HepG2 (cell line): Measurements from ENCODE around the gene UTS2R. TPM values are rescaled to one million over a fixed set of nuclear protein-coding genes. Genes with fewer than 3 reads are reported as not detected.

ENCODE experiments used
- AKAP8 ChIP-seq: sonication (generic); formaldehyde crosslinking; IDR thresholded peaks from 2 replicates; pipeline ENCODE4 v1.5.1; 2020; ENCODE audit warnings: mild to moderate bottlenecking, missing genetic modification reagents
- EP300 ChIP-seq, 3 experiments: sonication (generic) in 1 of 3; formaldehyde crosslinking in 1 of 3; IDR thresholded peaks; 2 replicates each; pipeline versions ENCODE4 v1.5.1 to v1.6.1; 2011 to 2020; ENCODE audit warnings: low read depth in 2 of 3, low read length in 2 of 3, borderline replicate concordance in 1 of 3, improper control_type of control experiment in 1 of 3, mild to moderate bottlenecking in 1 of 3, missing genetic modification reagents in 1 of 3, moderate library complexity in 1 of 3
- MLXIP ChIP-seq: sonication (generic); formaldehyde crosslinking; IDR thresholded peaks from 2 replicates; pipeline ENCODE4 v1.9.0; 2021; ENCODE audit warnings: missing genetic modification reagents, borderline replicate concordance
- PBX3 ChIP-seq: sonication (generic); formaldehyde crosslinking; IDR thresholded peaks from 2 replicates; pipeline ENCODE4 v1.8.1; 2023; ENCODE audit warnings: missing genetic modification reagents, inconsistent platforms, borderline replicate concordance
- RBAK ChIP-seq: sonication (generic); formaldehyde crosslinking; IDR thresholded peaks from 2 replicates; pipeline ENCODE4 v1.5.1; 2020; ENCODE audit warnings: mild to moderate bottlenecking, missing genetic modification reagents
- SIX1 ChIP-seq: sonication (generic); formaldehyde crosslinking; IDR thresholded peaks from 2 replicates; pipeline ENCODE4 v1.4.0; 2020; ENCODE audit warnings: missing genetic modification reagents, borderline replicate concordance
- STAG1 ChIP-seq: sonication (generic); formaldehyde crosslinking; IDR thresholded peaks from 2 replicates; pipeline ENCODE4 v1.4.0; 2020; ENCODE audit warnings: missing genetic modification reagents
- ZBTB39 ChIP-seq: sonication (generic); formaldehyde crosslinking; IDR thresholded peaks from 2 replicates; pipeline ENCODE4 v1.5.0; 2020; ENCODE audit warnings: missing genetic modification reagents
- ZFYVE20 ChIP-seq: sonication (generic); formaldehyde crosslinking; IDR thresholded peaks from 2 replicates; pipeline ENCODE4 v1.8.0; 2023; ENCODE audit warnings: low read depth, mild to moderate bottlenecking, moderate library complexity, missing genetic modification reagents, borderline replicate concordance
- ZIK1 ChIP-seq: sonication (generic); formaldehyde crosslinking; IDR thresholded peaks from 2 replicates; pipeline ENCODE4 v1.5.0; 2020; ENCODE audit warnings: mild to moderate bottlenecking, low read depth, missing genetic modification reagents, borderline replicate concordance
- ZNF30 ChIP-seq: sonication (generic); formaldehyde crosslinking; IDR thresholded peaks from 2 replicates; pipeline ENCODE4 v1.5.0; 2020; ENCODE audit warnings: mild to moderate bottlenecking, missing genetic modification reagents
- ZNF44 ChIP-seq: sonication (generic); formaldehyde crosslinking; IDR thresholded peaks from 2 replicates; pipeline ENCODE4 v1.5.1; 2020; ENCODE audit warnings: mild to moderate bottlenecking, missing genetic modification reagents
- ZNF704 ChIP-seq: sonication (generic); formaldehyde crosslinking; IDR thresholded peaks from 2 replicates; pipeline ENCODE4 v1.8.1; 2023; ENCODE audit warnings: mild to moderate bottlenecking, inconsistent platforms, moderate library complexity, missing genetic modification reagents, borderline replicate concordance
- ZNF800 ChIP-seq: sonication (generic); formaldehyde crosslinking; IDR thresholded peaks from 2 replicates; pipeline ENCODE4 v1.4.0; 2020; ENCODE audit warnings: missing genetic modification reagents
- ZNF816 ChIP-seq: sonication (generic); formaldehyde crosslinking; IDR thresholded peaks from 2 replicates; pipeline ENCODE4 v1.8.0; 2022; ENCODE audit warnings: missing genetic modification reagents, mild to moderate bottlenecking, borderline replicate concordance
- ZNF83 ChIP-seq: sonication (generic); formaldehyde crosslinking; IDR thresholded peaks from 2 replicates; pipeline ENCODE4 v1.4.0; 2020; ENCODE audit warnings: missing genetic modification reagents, mild to moderate bottlenecking, borderline replicate concordance
- ZNF883 ChIP-seq: sonication (generic); formaldehyde crosslinking; IDR thresholded peaks from 2 replicates; pipeline ENCODE4 v1.5.1; 2020; ENCODE audit warnings: mild to moderate bottlenecking, missing genetic modification reagents; ENCODE audit errors: not compliant biosample characterization
- polyA plus RNA-seq, 8 experiments: library from polyadenylated mRNA; depleted of rRNA in 3 of 8; stranded (reverse) in 7 of 8; unstranded in 1 of 8; fragments of >200 nt; fragmentation: Illumina TruSeq in 4 of 8; extraction: Trizol in 4 of 8; gene quantifications; 2 replicates each; pipeline versions ENCODE4 v1.2.1 to v1.2.3, GENCODE V29; 2011 to 2016; ENCODE audit warnings: low read depth in 4 of 8, missing spikeins in 1 of 8, mixed read lengths in 1 of 8; ENCODE audit not compliant: insufficient read depth in 1 of 8
- total RNA-seq, 5 experiments: library from RNA; depleted of rRNA; stranded (reverse); fragments of >200 nt; fragmentation: Illumina TruSeq; extraction: Trizol; gene quantifications; 2 replicates each; pipeline ENCODE4 v1.2.3, GENCODE V29; 2016; ENCODE audit warnings: low read depth in 1 of 5

UTS2R gene
- total and polyA plus RNA-seq, 2 of the 13 experiments (the other 11 are each of a cell fraction or from before 2014, with no cell fraction given) = 0.13 to 0.15 TPM

GRCh38 chr17:82328141-82328993 lies 43.2 kb upstream of the UTS2R start (continued):
- TF ChIP-seq ZFYVE20 (CRISPR knock-in tag) (no peak), PBX3 (CRISPR knock-in tag) (no peak), STAG1 (peak; percentile 29), ZNF883 (CRISPR knock-in tag) (no peak), RBAK (0 out of 2 replicates have a peak, but pooled peaks have one; percentile 72), EP300 (IDR thresholded peaks at IDR 0.05; ENCODE audit: low read depth in 2 of 2, low read length in 2 of 2) (peak in 1 of 2 experiments; percentile 87; a peak in 3 of 4 replicates), EP300 (CRISPR knock-in tag; IDR thresholded peaks at IDR 0.05; ENCODE audit: borderline replicate concordance) (peak; percentile 75), ZIK1 (peak; percentile 55), ZNF44 (no peak; the same call in 1 of the 2 replicates), SIX1 (CRISPR knock-in tag) (no peak), ZNF704 (0 out of 2 replicates have a peak, but pooled peaks have one; percentile 25), ZNF816 (CRISPR knock-in tag) (no peak), ZNF800 (CRISPR knock-in tag) (0 out of 2 replicates have a peak, but pooled peaks have one; percentile 51), MLXIP (CRISPR knock-in tag) (peak; percentile 50; the same call in 1 of the 2 replicates), ZNF30 (no peak), ZBTB39 (CRISPR knock-in tag) (no peak), AKAP8 (CRISPR knock-in tag) (peak; percentile 87; the same call in 1 of the 2 replicates), ZNF83 (CRISPR knock-in tag) (0 out of 2 replicates have a peak, but pooled peaks have one; percentile 24)
